ENCODE results near the gene ADAM15.

DNA sequence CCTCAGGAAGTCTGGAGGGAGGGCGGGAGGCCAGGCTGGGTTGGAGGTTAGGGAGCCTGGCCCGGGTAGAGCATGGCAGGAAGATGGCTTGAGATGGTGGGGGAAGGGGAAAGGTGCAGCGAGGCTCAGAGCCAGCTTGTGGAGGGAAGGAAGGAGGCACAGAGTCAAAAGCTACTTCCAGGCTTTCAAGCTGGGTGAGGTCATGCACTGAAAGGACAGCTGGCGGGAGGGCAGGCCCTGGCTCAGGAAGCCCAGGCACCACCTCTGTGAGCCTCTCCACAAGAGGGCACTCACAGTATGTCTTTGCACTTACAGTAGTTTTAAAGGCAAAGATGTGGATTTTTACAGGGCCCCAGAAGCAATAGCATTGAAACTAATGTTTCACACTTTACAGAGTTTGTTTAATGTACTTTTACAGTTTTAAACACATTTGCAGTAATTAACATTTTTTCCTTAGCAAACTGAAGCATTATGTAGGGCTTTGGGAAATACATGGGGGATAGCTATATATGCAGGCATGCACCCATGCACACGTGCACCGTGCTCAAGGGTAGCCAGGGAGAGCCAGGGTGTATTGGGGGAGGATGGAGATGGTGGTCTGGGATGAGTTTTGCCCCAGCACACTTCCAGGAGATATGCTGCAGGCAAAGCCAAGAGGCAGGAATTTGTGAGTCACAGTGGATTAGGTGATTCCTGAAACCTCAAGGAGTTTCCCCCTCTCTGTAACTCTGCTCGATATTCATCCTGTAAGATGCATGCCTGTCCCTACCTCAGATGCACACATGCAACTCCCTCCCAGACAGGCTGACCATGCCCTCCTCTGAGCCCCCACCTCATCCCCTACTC, 6.1 kb upstream of the ADAM15 start:
- TF ChIP-seq, protein P1, sequence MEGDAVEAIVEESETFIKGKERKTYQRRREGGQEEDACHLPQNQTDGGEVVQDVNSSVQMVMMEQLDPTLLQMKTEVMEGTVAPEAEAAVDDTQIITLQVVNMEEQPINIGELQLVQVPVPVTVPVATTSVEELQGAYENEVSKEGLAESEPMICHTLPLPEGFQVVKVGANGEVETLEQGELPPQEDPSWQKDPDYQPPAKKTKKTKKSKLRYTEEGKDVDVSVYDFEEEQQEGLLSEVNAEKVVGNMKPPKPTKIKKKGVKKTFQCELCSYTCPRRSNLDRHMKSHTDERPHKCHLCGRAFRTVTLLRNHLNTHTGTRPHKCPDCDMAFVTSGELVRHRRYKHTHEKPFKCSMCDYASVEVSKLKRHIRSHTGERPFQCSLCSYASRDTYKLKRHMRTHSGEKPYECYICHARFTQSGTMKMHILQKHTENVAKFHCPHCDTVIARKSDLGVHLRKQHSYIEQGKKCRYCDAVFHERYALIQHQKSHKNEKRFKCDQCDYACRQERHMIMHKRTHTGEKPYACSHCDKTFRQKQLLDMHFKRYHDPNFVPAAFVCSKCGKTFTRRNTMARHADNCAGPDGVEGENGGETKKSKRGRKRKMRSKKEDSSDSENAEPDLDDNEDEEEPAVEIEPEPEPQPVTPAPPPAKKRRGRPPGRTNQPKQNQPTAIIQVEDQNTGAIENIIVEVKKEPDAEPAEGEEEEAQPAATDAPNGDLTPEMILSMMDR (IDR thresholded peaks at IDR 0.05; ENCODE audit: insufficient read depth, low read depth, low read length) = peak; percentile 66
- TF ChIP-seq EZH2 (IDR thresholded peaks at IDR 0.05; ENCODE audit: insufficient read depth, low read length) = no peak

All from astrocyte (in vitro differentiated cells and primary cell).